GM19043 (cell line): ENCODE data around the gene ARL14.
"Not testable (repeated sequence)": the region's sequence is repeated elsewhere in the genome, so short reads cannot be mapped to it uniquely, and the experiment has no call there.

Experiments used
- ATAC-seq: cut with Tn5 transposase; IDR thresholded peaks from one replicate; pipeline ENCODE4 v1.9.1; 2021; ENCODE audit warnings: low read depth; ENCODE audit not compliant: unreplicated experiment

ARL14 gene

GRCh38 chr3:160675566-160676124 lies 1.3 kb upstream of the ARL14 start:
- ATAC-seq, result no peak

GRCh38 chr3:160677459-160677881 lies 510 bp downstream of the ARL14 start:
- ATAC-seq, result no peak

GRCh38 chr3:160678292-160678842 lies 1.4 kb downstream of the ARL14 start:
- no peak for ATAC-seq

DNA sequence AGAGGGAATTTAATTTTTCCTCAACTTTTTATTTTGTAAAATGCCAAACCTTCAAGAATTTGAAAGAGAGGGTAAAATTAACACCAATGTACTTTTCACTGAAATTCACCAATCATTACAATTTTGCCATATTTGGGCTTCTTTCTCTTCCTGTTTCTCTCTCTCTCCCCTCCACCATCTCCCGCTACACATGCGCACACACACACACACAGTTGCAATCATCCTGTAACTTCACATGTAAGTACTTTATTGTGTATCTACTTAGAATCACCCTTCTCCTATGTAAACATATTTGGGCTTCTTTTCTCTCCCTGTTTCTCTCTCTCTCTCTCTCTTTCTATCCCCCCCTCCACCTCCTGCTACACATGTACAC lies 7.4 kb downstream of the ARL14 start:
- no peak for ATAC-seq

DNA sequence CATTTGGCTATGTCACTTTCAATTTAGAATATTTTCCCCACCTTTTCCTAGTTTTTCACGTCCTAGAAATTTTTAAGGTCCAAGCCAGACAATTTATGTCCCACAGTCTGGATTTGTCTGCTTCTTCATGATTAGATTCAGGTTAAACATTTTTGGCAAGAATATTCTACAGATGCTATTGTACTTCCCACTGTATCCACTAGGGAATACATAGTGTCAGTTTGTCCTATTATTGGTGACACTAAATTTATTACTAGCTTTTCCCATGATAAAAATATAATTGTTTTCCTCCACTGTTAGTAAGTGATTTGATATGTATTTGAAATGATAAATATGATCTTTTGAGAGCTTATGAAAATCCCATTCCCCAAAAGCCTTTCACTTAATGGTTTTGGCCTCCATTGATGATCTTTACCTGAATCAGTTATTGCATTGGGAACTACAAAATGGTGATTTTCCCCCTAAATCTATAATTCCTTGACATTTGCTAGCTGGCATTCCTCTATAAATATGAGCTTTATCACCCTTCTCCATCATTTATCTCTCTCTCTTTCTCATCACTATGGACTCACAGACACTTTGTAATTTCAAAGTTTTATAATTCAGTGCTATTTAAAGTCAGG lies 8.3 kb downstream of the ARL14 start:
- ATAC-seq, result no peak

DNA sequence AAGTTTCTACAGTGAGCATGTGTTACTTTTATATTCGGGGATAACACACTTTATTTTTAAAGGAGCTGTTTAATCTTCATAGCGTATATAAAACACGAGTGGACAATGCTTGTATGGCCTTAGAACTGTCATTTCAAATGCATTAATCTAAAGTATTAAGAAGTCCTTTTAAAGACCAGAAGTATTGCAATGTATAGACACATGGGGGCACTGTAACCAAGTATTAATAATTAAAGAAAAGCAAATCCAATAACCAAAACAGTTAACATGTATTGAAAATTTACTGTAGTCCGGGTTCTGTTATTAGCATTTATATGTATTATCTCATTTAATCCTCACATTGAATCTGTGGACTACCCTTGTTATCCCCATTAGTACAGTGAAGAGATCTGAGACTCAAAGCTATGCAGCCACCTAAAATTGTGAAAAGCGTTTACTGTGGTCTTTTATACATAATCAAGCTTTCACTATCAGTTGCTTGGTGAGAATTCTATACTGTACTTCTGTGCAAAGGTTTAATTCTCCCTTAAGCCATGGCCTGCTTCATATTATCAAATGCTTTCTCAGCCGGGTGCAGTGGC lies 10.1 kb downstream of the ARL14 start:
- no peak for ATAC-seq

GRCh38 chr3:160691151-160691550 lies 14.2 kb downstream of the ARL14 start:
- ATAC-seq, result no peak

DNA sequence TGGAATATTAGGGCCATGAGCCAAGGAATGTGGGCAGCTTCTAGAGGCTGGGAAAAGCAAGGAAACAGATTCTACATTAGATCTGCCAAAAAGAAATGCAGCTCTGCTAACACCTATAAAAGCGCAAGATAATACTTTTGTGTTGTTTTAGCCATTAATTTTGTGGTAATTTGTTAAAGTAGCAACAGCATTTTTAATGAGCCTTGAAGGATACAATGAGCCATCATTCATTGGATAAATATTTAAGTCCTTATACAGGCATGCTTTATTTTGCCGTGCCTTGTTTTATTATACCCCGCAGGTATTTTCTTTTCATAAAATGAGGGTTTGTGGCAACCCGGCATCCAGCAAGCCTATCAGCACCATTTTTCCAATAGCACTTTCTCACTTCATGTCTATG lies 15.0 kb downstream of the ARL14 start:
- ATAC-seq, result no peak

DNA sequence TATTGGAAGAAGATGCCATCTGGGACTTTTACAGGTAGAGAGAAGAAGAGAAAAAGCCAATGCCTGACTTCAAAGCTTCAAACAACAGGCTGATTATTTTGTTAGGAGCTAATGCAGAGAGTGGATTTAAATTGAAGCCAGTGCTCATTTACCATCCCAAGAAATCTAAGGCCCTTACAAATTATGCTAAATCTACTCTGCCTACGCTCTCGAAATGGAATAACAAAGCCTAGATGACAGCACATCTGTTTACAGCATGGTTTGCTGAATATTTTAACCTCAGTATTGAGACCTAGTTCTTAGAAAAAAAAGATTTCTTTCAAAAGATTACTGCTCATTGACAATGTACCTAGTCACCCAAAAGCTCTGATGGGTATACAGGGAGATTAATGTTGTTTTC lies 16.2 kb downstream of the ARL14 start:
- no peak for ATAC-seq

GRCh38 chr3:160694345-160694744 lies 17.4 kb downstream of the ARL14 start:
- ATAC-seq, result no peak

DNA sequence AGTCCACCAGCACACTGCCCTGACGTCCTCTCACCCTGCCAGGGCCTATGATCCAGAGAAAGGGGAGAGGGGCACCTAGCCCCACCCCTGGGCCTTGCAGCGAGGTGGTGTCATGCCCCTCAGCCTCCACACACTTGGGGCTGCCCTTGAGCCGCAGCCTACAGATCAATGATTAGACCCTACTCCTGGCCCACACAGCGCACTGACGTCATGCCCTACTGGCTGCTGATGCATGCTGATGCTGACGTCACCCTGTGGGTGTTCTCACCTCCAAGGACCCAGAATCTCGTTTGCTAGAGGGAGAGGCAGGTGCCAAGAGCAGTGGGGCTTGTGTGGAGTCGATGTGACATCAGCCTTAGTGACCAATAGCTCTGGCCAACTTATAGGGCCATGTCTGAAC lies 18.0 kb downstream of the ARL14 start:
- ATAC-seq, result no peak

- no peak for ATAC-seq
Observed at GRCh38 chr3:160695915-160696327, 19.0 kb downstream of the ARL14 start.

DNA sequence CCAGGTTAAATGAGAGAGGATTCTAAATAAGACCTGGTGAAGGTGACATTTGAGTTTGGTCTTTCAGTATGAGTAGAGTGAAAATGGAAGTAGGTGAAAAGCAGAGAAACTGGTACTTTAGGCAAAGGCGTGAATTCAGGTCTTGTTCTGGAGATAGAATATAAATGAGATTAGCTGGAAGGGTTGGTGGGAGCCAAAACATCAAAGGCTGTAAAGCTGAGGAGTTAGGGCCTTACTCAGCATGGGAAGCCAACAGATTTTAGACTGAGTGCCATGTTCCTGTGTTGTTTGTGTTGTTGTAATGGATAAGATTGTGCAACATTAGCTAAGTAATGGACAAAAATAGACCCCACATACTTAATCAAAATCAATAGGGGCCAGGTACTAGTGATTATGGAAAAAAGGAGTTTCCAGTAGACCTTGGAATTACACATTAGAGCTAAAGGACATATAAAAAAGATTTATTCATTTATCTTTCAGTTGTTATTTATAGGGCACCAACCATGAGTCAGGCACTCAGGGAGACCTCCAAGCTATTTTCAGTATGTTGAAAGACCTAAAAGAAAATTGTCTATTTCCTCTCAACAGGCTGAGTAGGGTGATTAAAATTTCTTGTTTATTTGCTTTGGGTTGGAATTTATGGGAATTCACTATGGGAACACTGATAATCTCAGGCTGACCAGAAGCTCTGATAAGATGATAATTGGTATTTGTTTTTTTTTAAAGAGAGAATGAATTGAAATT lies 20.8 kb downstream of the ARL14 start:
- peak; percentile 45 for ATAC-seq

DNA sequence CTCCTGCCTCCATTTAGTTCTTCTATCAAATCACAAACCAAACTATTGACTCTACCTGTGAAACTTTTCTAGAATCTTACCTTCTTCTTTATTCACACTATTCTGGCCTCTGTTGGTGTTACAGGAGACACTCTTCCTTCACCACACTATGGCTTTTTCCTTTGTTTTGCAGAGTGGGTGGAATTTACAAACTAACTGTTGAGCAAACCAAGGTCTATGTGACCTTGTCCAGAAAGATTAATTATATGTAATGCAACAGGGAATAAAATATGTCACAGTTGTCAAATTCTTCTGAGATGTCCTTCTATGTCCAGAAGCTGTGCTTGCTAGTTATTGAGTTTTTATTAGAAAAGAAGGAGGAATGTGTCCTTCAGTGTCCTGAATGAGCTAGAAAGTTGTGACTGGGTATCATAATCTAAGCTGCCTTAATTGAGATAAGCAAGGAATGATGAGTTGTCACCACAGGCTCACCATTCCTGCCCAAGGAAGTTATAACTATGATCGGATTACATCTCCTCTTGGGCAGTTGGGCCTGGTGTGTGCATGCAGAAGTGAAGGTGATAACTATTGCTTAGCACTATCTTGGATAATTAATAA lies 21.7 kb downstream of the ARL14 start:
- ATAC-seq, result no peak

DNA sequence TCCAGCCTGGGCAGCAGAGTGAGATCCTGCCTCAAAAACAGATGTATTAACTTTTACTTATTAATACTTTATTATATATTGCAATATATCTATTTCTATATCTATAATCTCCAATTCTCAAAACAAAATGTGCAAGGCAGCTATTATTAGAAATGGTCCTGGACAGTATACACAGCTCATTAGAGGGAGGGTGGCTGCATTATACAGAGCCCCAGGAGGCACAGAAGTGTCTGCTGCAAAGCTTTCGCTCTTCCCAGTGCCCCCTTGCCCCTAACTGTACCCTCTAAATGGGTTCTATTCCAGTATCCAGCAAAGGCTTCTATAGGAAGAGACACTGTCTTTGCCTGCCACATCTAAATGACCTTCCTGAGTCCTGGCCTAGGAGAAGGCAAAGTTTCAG lies 24.5 kb downstream of the ARL14 start:
- ATAC-seq, result no peak

DNA sequence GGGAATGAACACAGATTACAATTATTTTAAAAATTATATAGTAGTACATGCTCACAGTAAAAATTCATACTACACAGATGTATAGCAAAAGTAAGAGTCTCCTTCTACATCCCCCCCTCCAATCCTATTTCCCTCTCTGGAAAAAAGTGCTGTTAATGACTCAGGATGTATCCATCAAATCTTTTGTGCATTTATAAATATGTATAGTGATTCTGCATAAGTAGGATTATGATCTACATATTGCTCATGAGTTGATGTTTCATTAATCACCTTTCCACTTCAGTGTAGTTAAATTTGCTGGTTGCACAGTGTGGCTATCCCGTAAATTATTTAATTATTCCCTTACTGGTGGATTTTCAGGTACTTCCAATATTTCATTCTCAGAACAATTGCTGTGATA lies 25.3 kb downstream of the ARL14 start:
- ATAC-seq, result no peak

DNA sequence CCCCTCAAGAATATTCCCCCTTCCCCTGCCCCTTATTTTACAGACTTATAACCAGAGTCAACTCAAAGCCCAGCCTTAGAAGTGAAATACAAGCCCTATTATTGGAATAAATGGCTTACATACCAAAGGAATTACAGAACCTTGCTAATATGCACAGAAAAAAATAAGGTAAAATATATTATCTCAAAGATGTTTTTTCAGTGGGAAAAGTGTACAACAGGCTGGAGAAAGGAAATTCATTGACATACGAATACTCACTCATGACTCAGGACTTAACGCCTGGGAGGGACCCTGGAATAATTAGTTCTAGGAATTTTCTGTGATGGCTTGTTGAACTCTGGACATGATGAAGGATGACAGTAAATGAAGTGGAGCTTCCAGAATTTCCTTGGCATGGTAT lies 27.0 kb downstream of the ARL14 start:
- no peak for ATAC-seq

DNA sequence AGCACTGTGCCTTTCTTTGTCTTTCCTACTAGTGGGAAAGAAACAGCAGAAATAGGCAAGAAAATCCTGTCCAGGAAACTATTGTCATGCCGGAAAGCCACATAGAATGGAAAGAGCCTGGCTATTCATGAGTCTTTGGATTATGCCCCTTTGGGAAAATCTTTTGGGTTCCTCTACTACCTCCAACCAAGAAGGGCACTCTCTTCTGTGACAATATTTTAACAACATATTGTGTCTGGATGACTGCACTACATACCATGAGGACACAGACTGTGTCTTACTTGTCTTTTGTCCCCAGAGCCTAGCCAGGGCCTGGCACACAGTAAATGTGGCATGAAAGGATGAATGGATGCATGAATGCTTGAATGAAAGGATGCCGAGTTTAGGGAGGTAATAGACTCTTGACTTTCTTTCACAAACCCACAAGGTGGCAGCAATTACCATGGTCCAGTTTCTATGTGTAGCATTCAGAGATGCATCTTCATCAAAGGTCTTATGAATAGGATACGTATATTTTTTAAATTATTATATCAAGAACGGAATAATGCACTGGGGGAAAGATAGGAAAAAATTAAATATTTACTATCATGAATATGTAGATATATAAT lies 30.3 kb downstream of the ARL14 start:
- ATAC-seq, result peak; percentile 86

GRCh38 chr3:160709477-160710182 lies 32.7 kb downstream of the ARL14 start:
- ATAC-seq, result no peak

- not testable (repeated sequence) for ATAC-seq
Observed at GRCh38 chr3:160713144-160713543, 36.2 kb downstream of the ARL14 start.
